OCI-LY3 (cell line): ENCODE data around the gene FOXD2.

Source experiments
- EZH2phosphoT487 ChIP-seq: fragments of 200-600 bp; shearing (Covaris generic); IDR thresholded peaks from 2 replicates; pipeline ENCODE4 v1.6.1; 2018; ENCODE audit warnings: antibody characterized with exemption, mixed run types, low read depth
- TF ChIP-seq, protein P1 (sequence below): fragments of 200-600, 300-600 bp; sonication (generic); IDR thresholded peaks from 2 replicates; pipeline ENCODE4 v1.5.1; 2014; ENCODE audit warnings: antibody characterized with exemption, low read length, low read depth

DNA sequence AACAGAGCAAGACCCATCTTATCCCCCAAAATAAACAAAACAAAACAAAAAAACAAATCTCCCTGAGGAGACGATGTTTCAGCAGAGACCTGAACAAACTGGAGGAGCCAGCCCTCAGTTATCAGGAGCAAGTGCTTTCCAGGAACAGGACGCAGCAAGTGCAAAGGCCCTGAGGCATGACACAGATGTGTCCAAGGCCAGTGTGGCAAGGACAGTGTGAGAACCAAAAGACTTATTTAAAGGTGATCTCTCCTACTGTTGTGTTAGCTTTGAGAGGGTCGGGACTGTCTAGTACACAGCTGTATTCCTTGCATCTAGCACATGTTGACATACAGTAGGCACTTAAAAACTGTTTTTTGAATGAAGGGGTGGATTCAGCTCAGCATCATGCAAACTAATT, 48.0 kb downstream of the FOXD2 start:
- TF ChIP-seq, protein P1, sequence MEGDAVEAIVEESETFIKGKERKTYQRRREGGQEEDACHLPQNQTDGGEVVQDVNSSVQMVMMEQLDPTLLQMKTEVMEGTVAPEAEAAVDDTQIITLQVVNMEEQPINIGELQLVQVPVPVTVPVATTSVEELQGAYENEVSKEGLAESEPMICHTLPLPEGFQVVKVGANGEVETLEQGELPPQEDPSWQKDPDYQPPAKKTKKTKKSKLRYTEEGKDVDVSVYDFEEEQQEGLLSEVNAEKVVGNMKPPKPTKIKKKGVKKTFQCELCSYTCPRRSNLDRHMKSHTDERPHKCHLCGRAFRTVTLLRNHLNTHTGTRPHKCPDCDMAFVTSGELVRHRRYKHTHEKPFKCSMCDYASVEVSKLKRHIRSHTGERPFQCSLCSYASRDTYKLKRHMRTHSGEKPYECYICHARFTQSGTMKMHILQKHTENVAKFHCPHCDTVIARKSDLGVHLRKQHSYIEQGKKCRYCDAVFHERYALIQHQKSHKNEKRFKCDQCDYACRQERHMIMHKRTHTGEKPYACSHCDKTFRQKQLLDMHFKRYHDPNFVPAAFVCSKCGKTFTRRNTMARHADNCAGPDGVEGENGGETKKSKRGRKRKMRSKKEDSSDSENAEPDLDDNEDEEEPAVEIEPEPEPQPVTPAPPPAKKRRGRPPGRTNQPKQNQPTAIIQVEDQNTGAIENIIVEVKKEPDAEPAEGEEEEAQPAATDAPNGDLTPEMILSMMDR, result no peak
- no peak for TF ChIP-seq EZH2phosphoT487
